ENCODE results near the gene CAPZB.

Gene CAPZB

DNA sequence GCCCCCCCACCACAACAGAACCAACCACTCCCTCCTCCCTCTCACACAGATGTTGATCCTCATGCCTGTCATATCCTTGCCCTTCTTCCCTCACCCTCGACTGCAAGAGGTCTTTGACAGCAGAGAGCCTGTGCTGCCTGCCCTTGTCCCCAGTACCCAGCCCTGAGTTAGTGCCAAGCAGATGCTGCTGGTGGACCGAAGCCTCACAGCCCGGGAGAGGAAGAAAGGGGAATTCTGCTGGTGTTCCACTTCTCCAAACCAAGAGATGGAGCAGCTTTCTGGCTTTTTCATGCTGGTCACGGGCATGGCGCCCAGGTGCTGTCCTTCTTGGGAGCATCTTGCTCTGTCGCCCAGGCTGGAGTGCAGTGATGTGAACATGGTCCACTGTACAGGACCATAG is 104.1 kb downstream of the CAPZB start:
- DNase-seq, result no peak

DNA sequence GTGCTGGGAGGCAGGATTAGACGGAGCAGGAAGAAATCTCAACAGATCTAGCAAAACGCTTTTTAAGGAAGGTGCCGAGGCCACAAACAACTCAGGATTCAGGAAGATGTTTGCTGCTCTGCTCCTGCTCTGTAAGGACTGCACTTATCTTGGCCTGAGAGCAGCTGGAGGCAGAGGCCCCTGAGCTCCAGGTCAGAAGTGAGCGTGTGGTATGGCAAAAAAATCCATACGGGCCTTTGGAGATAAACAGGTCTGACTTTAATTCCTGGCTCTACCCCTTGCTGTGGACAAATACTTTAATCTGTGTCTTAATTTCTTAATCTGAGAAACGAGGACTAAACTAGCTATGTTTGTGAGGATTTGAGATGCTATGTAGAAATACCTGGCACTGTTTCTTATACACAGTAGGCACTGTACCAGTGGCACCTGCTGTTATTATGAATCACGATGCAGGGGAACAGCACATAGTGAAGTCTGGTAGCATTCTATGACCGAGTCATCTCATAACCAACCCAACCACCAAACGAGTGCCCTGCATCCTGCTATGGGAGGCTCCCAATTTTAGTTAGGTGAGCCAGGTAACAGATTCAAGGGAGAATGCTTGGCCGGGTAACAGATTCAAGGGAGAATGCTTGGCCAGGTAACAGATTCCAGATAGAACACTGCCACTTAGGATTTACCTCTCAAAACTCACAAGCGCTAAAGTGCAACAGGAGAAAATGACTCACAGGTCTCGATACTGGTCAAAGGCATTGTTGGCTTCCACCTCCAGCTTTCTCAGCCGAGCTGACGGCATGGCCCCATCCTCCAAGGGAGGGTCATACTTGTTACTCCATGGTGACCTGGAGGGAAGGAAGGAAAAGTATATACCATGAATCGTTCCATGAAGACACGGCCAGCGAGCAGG is 107.3 kb downstream of the CAPZB start:
- DNase-seq, result no peak

DNA sequence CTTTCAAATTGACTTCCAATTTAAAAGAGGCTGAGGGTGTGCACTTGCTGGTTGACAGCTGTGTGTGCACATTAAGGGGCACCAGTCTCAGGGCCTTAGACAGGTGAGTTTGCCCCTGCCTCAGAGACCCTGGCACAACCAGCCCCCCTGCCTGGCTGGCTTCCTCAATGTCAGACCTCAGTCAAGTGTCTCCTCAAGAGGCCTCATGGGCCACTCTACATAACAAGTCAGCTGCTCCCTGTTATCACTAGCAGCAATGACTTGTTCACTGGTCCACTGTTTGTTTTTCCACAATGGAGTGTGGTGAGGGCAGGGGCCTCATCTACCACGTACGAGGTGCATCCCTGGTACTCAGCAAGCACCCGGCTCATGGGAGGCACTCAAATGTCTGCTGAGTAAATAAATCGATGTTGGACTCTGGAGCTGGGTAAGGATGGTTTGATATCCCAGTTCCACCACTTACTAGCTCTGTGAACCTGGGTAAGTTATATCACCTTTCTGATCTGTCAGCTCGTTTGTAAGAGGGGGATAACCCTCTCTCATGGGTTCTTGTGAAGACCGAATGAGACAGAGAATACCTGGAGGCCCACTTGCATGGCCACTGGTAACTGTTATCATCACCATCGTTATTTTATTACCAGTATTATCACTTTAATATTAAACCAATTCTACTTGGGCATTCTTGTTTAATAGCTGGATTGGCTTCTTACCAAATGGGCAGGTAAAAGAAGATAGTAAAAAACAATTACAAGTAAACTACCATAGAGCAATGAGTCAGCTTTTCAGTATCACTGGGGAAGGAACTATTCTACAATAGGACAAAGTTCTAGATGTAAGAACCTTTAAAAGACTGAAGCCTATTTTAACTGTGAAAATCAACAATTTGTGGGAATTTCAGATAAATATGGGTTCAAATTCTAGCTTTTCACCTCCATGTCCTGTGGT is 108.6 kb downstream of the CAPZB start:
- DNase-seq, result no peak

DNA sequence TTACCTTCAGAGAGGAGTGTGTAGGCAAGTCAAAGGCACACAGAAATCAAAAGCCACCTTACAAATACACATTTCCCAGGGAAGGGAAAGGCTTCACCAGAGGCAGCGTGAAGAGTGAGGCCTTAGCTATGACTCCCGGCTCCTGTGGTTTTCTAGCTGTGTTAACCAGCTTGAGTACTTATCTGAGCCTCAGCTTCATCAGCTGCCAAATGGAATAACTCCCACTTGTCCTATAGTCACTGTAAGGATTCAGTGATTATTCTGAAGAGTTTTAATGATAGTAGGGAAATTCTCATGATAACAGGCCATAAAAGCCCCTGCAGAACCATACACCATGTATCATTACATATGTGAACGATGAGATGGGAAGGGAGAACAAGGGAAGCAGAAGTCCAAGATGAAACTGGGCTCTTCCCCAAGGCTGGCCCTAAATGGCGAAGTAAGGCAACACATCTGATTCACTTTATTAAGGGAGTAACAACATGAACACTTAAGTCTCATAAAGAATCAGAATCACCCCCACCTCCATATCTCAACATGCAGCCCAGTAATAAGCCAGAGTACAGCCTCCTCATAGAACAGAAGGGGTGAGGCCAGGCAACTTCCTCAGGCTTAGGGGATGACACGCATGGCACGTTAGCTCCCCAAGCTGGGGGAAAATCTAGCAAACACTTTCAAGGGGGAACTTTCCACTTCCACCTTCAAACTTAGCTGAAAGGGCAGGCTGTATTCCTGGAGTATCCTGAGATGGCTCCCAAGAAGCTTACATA is 109.5 kb downstream of the CAPZB start:
- no peak for DNase-seq

DNA sequence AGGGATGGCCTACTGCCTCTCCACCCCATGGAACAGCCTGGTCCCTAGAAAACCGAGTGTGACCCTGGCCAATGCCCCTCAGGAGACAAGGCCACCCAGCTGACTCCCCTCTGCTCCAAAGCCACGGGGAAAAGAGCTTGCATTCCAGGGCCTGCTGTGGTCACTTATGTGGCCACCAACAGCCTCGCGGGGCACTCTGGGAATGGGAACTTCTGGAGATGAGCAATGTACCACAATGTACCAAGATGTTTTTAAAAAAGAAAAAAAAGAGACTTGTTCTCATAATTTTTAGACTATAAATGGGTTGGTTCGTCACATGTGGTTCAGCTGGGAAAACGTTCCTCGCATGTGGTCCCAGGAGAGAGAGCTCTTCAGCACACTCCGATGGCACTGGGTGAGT is 110.4 kb downstream of the CAPZB start:
- DNase-seq, result no peak

DNA sequence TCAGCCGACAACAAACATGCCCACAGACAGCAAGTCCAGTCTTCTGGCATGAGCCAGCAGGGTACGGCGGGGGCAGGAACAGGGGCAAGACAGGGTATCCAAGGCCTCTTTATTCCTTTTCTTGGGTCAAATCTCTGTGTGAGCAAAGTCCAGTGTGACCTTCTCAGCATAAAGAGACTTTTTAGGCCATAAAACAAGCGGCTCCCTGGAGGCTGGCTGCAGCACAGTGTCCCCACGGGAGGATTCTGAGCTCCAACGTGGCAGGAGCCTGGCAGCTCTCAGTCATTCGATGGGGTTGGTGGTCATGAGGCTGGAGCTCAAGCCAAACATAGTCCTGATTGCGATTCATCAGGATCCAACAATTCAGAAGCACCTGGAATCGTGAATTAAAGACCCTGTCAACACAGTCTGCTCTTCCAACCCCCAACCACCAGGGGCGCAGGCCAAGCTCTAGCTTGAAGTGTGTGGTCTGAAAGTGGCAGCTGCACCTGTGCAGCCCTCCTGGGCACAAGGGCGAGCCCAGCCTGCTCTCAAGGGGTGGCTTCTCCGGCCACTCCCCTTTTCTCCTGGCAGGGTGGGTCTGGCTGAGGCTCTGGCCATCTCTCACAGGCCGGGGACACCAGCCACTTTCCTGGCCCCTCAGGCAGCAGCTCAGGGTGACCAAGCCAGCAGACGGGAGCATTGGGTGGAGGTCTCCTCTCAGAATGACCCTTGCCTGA is 111.1 kb downstream of the CAPZB start:
- DNase-seq, result no peak

DNA sequence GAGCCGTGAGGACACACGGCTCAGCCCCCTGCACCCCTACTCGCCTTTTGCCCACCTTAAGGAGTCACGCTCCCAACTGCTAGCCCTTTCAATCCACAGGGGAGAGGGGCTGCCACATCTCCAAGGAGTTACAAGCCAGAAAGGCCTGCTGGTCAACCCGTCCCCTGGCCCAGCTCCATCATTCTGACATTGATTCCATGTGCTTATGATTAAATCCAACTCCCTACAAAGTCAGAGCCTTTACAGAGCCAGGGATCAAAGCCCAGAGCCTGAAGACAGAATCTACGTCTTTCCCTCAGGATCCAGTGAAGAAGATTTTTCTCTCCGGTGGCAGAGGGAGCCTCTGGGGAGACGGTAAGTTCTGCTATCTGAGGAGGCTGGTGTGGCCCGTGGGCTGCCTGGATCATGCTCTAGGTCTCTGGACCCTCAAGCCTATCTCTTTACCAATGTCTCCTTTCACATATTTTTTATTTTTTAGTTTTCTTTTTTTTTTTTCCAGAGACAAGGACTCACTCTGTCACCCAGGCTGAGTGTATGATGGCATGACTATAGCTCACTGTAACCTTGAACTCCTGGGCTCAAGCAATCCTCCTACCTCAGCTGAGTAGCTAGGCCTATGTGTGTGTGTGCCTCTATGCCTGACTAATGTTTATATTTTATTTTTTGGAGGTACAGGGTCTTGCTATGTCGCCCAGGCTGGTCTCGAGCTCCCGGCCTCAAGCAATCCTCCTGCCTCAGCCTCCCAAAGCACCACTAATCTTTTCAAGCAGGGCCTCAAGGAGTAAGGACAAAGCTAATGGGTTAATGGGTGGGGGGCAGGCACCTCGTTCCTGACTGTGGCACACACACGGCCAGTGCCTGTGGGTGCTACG is 111.9 kb downstream of the CAPZB start:
- DNase-seq, result no peak

DNA sequence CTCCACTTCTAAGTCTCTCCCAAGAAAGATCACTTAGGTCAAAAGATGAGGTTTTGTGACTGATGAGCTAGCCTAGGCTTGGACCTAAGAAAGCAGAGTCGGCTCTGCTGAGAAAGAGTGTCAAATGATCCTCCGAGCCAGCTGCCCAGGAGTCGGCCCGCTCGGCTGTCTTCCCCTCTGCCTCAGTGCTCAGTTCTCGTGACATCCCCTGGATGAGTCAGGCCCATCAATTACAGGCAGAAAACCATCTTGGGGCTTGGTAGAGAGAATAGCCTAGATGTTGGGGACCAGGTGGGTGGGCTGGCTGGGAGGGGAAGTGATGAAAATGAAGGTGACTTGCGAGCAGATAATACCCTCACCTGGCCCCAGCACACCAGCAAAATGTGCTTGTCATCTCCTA is 112.7 kb downstream of the CAPZB start:
- no peak for DNase-seq

DNA sequence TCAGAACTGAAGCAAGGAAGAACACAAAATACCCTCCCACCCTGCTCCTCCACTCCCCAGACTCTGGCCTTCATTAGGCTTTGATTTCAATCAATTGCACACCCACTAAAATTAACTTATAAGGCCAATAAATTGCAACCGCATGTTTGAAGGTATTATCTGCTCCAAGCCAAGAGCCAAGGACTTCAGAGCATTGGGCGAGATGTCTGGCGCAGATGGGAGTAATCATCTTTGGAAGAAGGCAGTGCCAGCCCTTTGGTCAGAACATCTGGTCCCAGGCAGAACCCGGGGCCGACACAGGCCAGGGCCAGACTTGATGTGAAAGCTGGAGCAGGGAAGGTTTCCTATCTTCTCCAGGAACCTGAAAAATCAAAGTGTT is 113.2 kb downstream of the CAPZB start:
- no peak for DNase-seq

DNA sequence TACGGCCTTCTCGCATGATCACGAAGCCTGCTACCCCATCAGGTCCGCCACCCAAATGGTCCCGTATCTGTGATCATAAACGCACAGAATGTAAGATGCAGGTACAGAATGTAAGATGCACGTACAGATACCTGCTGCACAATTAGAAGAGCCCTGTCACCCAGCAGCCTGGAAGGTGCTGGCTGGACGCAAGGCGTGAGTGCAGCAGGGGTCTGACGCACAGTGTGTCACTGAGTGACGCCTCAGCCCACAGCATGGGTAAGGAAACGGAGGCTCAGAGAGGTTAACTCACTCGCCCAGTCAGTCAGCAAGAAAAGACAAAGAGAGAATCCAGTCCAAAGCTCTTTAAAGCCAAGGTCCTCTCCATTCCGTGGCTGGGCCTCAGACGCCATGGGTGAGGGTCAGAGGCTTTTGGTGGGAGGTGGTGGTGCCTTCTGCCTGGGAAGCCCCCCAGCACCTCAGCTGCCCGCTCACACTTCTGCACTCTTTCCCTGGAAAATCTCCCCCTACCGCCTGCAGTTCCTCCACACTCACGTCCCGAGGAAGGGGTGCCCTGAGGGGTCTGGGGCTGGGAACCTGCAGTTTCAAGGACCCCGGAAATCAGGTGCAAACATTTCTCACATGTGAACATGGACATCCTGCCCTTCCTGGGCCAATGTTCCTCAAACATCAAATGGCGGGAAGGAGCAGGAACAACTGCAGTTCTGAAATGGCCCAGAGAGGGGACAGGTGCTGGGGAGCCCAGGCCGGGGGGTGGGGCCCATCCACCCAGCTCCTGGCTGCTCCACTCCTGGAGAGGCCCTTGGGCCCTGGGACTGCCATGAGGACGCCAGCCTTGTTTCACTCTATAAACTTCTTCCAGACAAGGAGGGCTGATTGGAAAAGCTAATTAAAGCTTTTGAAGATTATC is 113.9 kb downstream of the CAPZB start:
- DNase-seq, result no peak

DNA sequence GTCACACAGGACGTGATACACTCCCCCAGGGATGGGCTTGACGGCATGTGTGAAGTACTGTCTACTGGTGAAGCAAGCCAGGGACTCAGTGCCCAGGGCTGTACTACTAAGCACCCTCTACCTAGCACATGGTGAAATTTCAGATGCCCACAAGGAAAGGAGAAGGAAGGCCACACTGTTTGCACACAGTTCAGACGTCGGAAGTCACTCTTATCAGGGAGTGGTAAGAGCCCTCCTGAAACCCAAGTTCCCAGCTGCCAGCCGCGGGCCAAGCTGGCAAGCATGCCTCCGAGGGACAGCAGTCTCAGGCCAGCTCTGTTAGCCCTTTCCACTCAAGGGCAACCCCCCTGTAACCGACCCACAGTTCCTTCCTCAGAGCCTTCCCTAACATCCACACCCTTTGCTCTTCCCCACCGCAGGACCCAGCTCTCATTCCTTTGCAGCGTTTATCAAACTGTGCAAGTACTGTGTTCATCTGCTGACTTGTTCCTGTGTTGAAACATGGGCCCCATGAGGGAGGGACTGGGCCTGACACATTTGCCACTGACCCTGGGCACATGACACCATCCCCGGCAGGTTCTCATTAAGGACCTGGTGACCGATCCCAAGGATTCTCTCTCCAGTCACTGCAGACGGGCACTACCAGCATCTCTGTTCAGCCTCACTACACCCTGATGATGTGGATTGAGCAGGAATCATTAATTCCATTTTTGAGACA is 114.7 kb downstream of the CAPZB start:
- DNase-seq, result no peak

DNA sequence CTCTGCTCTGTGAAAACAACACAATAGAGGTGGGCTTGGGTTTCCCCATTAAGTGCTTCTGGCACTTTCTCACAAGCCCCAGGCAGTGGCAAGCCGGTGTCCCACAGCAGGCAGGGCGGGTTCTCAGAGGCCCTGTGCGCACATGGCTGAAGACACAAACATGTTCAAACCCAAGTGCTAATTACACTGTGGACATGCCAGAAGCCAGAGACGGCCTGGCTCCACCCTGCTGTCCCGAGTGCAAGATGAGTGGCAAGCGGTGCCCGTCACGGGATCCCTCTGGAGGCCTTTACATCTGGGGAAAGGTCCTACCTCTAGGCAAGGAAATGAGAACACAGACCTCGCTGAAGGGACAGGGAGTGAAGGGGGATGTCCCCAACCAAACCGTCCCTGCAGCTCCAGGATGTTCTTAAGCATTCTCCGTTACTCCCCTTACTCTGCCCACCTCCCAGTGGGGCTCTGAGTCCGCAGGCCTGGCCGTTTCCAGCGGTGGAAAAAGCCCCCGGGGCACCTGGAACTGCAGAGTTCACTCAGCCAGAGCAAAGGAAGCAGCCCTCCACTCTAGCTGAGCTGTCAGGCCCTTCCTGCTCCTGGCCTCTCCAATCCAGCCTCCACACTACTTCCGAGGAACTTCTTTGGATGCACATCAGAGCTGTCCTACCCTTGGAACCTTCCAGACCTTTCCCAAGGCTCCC is 115.8 kb downstream of the CAPZB start:
- no peak for DNase-seq

DNA sequence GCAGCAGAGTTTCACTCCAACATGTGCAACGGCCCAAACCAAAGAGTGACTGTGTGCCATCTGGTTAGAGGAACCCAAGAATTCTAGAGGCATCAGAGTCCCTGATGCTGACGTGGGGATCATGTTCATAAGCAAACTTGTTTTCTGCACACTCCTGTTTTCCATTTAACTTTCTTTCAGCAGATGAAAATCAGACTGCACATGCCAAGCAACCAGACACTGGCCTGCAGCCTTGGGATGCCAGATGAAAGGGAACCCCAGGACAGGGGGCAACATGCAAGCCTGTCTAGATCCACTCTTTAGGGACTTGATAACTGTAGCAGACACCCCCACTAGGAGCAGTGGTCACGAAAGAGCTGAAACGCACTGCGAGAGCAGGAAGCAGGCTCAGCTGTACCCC is 116.4 kb downstream of the CAPZB start:
- no peak for DNase-seq

DNA sequence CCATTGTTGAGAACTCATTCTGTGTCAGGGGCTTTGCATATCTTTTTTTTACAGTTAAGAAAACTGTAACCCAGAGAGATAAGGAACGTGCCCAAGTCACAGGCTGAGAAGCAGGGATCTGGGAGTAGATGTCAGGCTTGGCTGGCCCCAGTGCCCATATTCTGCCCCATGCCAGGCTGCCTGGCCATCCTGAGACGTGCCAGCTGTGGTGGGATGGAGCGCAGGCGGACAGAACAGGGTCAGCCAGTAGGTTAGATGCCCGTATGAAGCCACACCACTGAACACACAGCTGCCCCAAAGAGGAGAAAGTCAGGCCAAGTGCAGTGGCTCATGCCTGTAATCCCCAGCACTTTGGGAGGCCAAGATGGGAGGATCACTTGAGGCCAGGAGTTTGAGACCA is 117.3 kb downstream of the CAPZB start:
- DNase-seq, result no peak

DNA sequence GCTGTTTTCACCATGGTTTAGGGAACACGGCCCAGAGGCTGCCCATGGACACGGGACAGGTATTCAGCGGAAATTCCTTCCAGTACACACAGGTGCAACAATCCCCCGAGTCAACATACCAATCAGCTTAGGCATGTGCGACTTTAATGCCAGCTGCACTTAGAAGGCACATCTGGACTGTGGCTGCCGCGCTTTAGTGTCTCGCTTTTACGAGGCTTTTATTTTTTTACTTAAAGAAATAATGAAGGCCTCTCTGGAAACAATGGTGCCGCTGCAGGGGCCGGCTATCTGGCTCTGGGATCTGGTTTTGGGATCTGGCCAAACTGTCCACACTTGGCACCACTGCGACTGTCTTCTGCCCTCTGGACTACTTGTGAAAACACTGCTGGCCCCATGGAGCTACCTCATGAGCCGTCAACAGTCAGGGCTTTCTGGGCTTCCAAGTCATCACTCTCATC is 117.7 kb downstream of the CAPZB start:
- DNase-seq, result no peak

DNA sequence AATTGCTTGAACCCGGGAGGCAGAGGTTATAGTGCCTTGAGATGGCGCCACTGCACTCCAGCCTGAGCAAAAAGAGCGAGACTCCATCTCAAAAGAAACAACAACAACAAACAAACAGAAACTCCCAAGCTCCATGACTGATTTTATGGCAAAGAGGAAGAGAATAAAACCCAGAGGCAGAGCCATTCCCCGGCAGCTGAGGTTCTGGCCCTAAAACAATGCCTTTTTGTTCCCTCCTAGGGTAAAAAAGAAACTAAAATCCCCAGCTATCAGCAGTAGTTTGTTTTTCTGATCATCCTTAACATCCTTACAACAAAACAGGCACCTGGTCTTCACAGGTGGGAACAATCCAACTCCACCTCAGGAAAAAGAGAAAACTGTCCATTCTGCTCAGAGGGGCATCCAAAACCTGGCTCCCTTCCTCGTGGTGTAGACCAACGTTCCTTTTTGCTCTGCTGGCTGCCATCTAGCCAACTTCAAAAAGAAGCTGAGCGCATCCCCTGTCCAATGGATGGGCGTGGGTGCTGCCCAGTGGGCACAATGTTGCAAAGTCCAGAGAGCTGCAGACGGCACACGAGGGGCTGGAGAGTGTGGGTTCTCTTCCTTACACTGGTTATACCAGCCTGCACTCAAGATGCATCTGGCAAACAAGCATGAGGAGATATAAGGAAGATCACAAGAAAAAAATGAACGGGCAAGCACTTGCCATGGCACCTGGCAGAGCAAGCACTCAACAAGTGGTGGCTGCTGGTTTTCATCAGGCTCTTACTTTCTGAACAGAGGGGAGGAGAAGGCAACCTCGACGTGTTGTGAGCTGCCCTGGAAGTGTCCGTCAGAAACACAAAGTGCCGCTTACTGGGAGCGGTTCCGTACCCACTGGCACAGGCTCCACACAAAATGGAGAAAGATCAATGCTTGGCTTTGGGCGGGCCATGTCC is 118.5 kb downstream of the CAPZB start:
- no peak for DNase-seq

DNA sequence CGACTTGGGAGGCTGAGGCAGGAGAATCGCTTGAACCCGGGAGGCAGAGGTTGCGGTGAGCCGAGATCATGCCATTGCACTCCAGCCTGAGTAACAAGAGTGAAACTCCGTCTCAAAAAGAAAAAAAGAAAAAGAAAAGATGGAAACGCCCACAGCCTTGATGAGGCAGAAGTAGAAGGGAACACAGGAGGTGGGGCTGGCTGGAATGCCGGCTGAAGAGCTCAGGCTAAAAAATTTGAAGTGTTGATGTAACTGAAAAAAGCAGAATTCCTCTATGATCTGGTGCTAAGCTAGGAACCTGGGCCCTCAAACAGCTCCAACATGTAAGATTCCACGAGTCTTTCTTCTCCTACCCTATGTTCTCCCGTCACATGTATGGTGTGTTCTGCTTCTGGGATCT is 119.6 kb downstream of the CAPZB start:
- DNase-seq, result no peak

Measured in NCI-H446 (cell line).